DOHH2 (cell line): ENCODE measurements around the gene TSPAN5.

Experiments
- H3F3A ChIP-seq: fragments of 200-600 bp; sonication (generic), shearing (Covaris generic); 2 replicates; pipeline ENCODE4 v1.6.0; 2016; ENCODE audit warnings: antibody characterized with exemption, mild to moderate bottlenecking; ENCODE audit not compliant: control insufficient read depth, insufficient read depth
- H3K27ac ChIP-seq: fragments of 200-600 bp; sonication (generic); 2 replicates; pipeline ENCODE4 v1.5.1; 2014; ENCODE audit warnings: low read depth, mild to moderate bottlenecking, low read length, moderate library complexity
- H3K27me3 ChIP-seq: fragments of 200-600 bp; sonication (generic); 2 replicates; pipeline ENCODE4 v1.6.1; 2014; ENCODE audit warnings: mild to moderate bottlenecking, low read length, mixed read lengths; ENCODE audit not compliant: control insufficient read depth
- H3K36me3 ChIP-seq: fragments of 200-600 bp; sonication (generic); 2 replicates; pipeline ENCODE4 v1.6.1; 2014; ENCODE audit warnings: mild to moderate bottlenecking, low read length, moderate library complexity, mixed read lengths; ENCODE audit not compliant: control insufficient read depth
- H3K4me1 ChIP-seq: fragments of 200-600 bp; sonication (generic); 2 replicates; pipeline ENCODE4 v1.6.1; 2014; ENCODE audit warnings: mild to moderate bottlenecking, low read length, mixed read lengths; ENCODE audit not compliant: control insufficient read depth
- H3K4me2 ChIP-seq: fragments of 200-600 bp; sonication (generic); 2 replicates; pipeline ENCODE4 v1.6.0; 2014; ENCODE audit warnings: mild to moderate bottlenecking, low read length, moderate library complexity
- H3K4me3 ChIP-seq: fragments of 200-600 bp; sonication (generic); 2 replicates; pipeline ENCODE4 v1.5.1; 2014; ENCODE audit warnings: mild to moderate bottlenecking, low read length, mixed read lengths
- H3K79me2 ChIP-seq: fragments of 200-600 bp; sonication (generic); 2 replicates; pipeline ENCODE4 v1.6.1; 2014; ENCODE audit warnings: mild to moderate bottlenecking, low read length, mixed read lengths; ENCODE audit not compliant: control insufficient read depth
- H3K9me2 ChIP-seq: fragments of 200-600 bp; sonication (generic); replicated peaks from 2 replicates; pipeline ENCODE4 v1.6.1; 2014; ENCODE audit warnings: mild to moderate bottlenecking, low read length, mixed read lengths; ENCODE audit not compliant: control insufficient read depth
- H3K9me3 ChIP-seq: fragments of 200-600 bp; sonication (generic); 2 replicates; pipeline ENCODE4 v1.6.1; 2014; ENCODE audit warnings: antibody characterized with exemption, low read length, mixed read lengths; ENCODE audit not compliant: control insufficient read depth, insufficient read depth
- H4K20me1 ChIP-seq: fragments of 200-600 bp; sonication (generic); 2 replicates; pipeline ENCODE4 v1.6.0; 2014; ENCODE audit warnings: low read depth, mild to moderate bottlenecking, antibody characterized with exemption, low read length, moderate library complexity; ENCODE audit not compliant: control insufficient read depth, insufficient read depth
- EZH2phosphoT487 ChIP-seq: fragments of 200-600 bp; sonication (generic); IDR thresholded peaks from 2 replicates; pipeline ENCODE4 v1.6.1; 2017; ENCODE audit warnings: borderline replicate concordance, mild to moderate bottlenecking, antibody characterized with exemption, low read length, moderate library complexity, mixed read lengths
- TF ChIP-seq, protein P1 (sequence below): fragments of 200-600 bp; sonication (generic); IDR thresholded peaks from one replicate; pipeline ENCODE4 v1.5.1; 2014; ENCODE audit warnings: antibody characterized with exemption, mild to moderate bottlenecking, low read depth, low read length; ENCODE audit not compliant: poor library complexity, severe bottlenecking

Gene TSPAN5

DNA sequence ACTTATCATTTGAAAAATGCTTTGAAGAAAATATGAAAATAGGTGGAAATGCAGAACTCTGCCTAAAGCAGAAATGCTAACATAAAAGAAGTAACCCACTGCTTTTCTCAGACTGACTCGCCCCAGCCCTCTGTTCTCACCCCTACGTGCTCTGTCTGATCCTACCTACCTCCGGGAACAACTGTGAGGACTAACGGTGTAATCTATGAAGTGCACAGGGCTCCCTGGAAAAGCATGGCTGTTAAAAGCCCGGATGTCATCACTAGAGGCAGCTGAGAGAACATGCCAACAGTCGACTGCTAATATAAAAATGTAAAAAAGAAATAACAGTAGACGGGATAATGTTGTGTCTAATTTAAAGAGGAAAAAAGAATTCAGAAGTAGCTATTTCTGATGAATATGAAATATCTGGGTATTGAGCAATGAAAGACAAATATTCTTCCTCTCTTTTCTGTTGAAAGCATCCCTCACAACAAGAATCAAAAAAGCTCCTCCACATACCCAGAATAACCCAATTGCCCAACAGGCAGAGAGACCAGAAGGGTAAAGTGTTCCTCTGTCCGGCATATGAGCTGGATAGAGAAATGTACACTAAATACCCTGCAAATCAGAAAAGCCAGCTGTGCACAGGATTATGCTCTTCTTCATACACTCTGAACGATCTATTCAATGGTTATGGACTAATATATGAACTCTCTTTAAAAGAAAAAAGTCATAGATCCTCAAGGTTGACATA lies 130.7 kb downstream of the TSPAN5 start:
- Histone ChIP-seq H3K4me3 (no peak overlapping the region), H3K9me2 (no peaks in the 10 kb centered on the region), H3K27me3 (no peaks in the 10 kb centered on the region), H3K27ac (no peak overlapping the region), H3K4me1 (no peaks in the 10 kb centered on the region), H3K9me3 (no peaks in the 10 kb centered on the region), H3F3A (no peaks in the 10 kb centered on the region), H3K4me2 (no peak overlapping the region), H3K79me2 (no peaks in the 10 kb centered on the region), H3K36me3 (no peaks in the 10 kb centered on the region), H4K20me1 (no peaks in the 10 kb centered on the region)
- TF ChIP-seq, protein P1, sequence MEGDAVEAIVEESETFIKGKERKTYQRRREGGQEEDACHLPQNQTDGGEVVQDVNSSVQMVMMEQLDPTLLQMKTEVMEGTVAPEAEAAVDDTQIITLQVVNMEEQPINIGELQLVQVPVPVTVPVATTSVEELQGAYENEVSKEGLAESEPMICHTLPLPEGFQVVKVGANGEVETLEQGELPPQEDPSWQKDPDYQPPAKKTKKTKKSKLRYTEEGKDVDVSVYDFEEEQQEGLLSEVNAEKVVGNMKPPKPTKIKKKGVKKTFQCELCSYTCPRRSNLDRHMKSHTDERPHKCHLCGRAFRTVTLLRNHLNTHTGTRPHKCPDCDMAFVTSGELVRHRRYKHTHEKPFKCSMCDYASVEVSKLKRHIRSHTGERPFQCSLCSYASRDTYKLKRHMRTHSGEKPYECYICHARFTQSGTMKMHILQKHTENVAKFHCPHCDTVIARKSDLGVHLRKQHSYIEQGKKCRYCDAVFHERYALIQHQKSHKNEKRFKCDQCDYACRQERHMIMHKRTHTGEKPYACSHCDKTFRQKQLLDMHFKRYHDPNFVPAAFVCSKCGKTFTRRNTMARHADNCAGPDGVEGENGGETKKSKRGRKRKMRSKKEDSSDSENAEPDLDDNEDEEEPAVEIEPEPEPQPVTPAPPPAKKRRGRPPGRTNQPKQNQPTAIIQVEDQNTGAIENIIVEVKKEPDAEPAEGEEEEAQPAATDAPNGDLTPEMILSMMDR: no peak
- TF ChIP-seq EZH2phosphoT487: no peak

DNA sequence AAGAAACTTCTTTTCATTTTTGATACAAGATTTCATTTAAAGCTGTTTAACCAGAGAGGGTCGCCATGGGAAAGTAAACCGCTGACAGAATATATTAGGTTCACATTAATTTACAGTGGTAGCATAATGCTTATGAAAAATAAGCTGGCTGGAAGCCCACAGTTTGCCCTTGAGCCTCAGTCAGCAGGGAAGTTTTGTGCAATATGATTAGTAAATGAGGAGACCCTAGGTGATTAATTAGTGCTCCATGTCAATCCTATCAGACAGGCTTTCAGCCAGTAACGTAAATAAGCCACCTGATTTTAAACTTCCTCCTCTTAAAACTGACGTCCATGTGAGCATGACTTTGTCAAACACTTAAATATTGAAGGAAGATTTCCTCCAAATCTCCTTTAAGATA lies 134.2 kb downstream of the TSPAN5 start:
- no peaks in the 10 kb centered on the region for H3K9me3 ChIP-seq
- H4K20me1 ChIP-seq: no peaks in the 10 kb centered on the region
- no peak overlapping the region for H3K27ac ChIP-seq
- no peaks in the 10 kb centered on the region for H3F3A ChIP-seq
- no peaks in the 10 kb centered on the region for H3K79me2 ChIP-seq
- no peaks in the 10 kb centered on the region for H3K27me3 ChIP-seq
- no peaks in the 10 kb centered on the region for H3K9me2 ChIP-seq
- no peak overlapping the region for H3K4me3 ChIP-seq
- no peak overlapping the region for H3K4me2 ChIP-seq
- H3K36me3 ChIP-seq: no peaks in the 10 kb centered on the region
- H3K4me1 ChIP-seq: no peaks in the 10 kb centered on the region
- TF ChIP-seq, protein P1: no peak
- TF ChIP-seq EZH2phosphoT487: no peak

DNA sequence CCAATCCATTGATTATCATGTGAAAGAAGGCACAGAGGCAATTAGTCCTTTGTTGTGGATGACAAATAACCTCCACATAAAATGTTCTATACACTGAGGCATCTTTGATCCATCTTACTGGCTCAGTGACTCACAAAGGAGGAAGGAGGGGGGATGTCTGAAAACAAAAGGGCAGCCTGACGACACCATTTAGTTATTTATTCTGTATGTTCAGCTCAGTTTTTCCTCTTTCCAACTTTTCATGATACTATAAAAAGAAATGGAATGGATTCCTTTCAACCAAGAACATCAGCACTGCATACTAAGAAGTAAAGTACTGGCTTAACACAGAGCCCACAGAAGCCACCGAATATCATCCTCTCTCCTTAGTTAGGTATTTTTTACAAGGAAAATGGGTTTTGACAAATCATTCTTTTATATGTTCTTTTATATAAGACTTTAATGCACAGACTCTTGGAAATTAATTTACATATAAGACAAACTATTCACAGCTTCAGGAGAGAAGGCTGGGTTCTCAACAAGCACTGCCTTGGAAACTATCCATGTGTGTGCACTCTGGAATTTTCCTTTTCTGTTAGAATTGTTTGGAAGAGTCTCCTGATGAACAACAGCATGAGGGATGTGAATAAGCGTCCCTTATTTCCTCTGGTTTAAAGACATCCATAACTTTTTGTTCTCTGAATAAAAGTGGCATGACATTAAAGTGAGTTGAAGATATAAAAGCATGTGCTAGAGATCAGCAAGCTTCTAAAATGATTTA lies 135.6 kb downstream of the TSPAN5 start:
- Histone ChIP-seq H3K9me3 (no peaks in the 10 kb centered on the region), H3K27me3 (no peaks in the 10 kb centered on the region), H3K27ac (no peak overlapping the region), H3K36me3 (no peaks in the 10 kb centered on the region), H3K9me2 (no peaks in the 10 kb centered on the region), H3K4me1 (0 out of 2 replicates have a peak, but pooled peaks cover 6% of the 10 kb centered on the region), H3K4me3 (no peak overlapping the region), H3K79me2 (no peaks in the 10 kb centered on the region), H4K20me1 (no peaks in the 10 kb centered on the region), H3K4me2 (no peak overlapping the region), H3F3A (no peaks in the 10 kb centered on the region)
- TF ChIP-seq EZH2phosphoT487: no peak
- TF ChIP-seq, protein P1: no peak
